Progenitor cell of endocrine pancreas (in vitro differentiated cells): ENCODE data around the gene KCNMB4. TPM values are rescaled to one million over a fixed set of nuclear protein-coding genes. Genes with fewer than 3 reads are reported as not detected.

ENCODE experiments used
- DNase-seq: peaks from one replicate; pipeline ENCODE4 v3.0.0; 2021; ENCODE audit warnings: low spot score; ENCODE audit not compliant: unreplicated experiment
- H3K27ac Mint-ChIP-seq: 2 replicates; pipeline ENCODE4 v1.8.0; 2021; ENCODE audit warnings: mild to moderate bottlenecking, moderate library complexity, mixed read lengths
- H3K27me3 Mint-ChIP-seq: 2 replicates; pipeline ENCODE4 v1.8.0; 2021; ENCODE audit warnings: mixed read lengths
- H3K36me3 Mint-ChIP-seq: 2 replicates; pipeline ENCODE4 v1.8.0; 2022; ENCODE audit warnings: mixed read lengths; ENCODE audit not compliant: insufficient read depth
- H3K4me1 Mint-ChIP-seq: 2 replicates; pipeline ENCODE4 v1.8.0; 2021; ENCODE audit warnings: low read depth, mixed read lengths
- H3K4me3 Mint-ChIP-seq: 2 replicates; pipeline ENCODE4 v1.8.0; 2021; ENCODE audit warnings: low read depth, mild to moderate bottlenecking, moderate library complexity, mixed read lengths
- H3K9me3 Mint-ChIP-seq: 2 replicates; pipeline ENCODE4 v1.8.0; 2021; ENCODE audit warnings: low read depth, mixed read lengths
- total RNA-seq: library from RNA; stranded (reverse); gene quantifications from 2 replicates; pipeline ENCODE4 v1.2.1, GENCODE V29; 2021
- TF ChIP-seq, protein P1 (sequence below): fragments of 200-600 bp; sonication (generic); IDR thresholded peaks from one replicate; pipeline ENCODE4 v1.5.0; 2021; ENCODE audit warnings: antibody characterized with exemption, mild to moderate bottlenecking; ENCODE audit not compliant: unreplicated experiment

The KCNMB4 gene
- total RNA-seq, 1 donor from 2014 or later, result 8.2 TPM

DNA sequence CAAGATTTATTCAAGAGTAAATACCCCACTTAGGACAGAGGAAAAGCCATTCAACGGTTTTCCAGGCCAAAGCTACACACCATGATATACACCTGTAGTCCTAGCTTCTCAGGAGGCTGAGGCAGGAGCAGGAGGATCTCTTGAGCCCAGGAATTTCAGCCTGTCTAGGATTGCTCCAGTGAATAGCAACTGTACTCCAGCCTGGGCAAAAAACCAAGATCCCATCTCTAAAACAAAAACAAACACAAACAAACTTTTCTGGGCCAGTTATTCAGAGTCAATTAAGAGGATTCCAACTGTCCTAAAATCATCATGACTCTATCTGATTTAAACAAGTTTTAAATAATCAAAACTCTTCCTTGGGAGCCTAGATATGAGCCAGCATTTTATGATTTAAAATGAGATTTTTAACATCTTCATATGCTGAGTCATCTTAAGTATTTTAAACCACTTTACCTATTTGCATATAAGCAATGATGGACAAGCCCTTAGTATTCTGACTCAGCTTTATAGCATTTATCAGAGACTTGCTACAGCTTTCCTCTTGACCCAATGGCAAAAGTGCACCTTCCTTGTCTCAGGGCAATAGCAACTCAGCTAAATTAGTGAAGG, 77.1 kb downstream of the KCNMB4 start:
- H3K27ac Mint-ChIP-seq, result no peak overlapping the region
- peaks cover 3% of the 10 kb centered on the region for H3K4me1 Mint-ChIP-seq
- no peak for DNase-seq
- no peak overlapping the region for H3K4me3 Mint-ChIP-seq
- TF ChIP-seq, protein P1, sequence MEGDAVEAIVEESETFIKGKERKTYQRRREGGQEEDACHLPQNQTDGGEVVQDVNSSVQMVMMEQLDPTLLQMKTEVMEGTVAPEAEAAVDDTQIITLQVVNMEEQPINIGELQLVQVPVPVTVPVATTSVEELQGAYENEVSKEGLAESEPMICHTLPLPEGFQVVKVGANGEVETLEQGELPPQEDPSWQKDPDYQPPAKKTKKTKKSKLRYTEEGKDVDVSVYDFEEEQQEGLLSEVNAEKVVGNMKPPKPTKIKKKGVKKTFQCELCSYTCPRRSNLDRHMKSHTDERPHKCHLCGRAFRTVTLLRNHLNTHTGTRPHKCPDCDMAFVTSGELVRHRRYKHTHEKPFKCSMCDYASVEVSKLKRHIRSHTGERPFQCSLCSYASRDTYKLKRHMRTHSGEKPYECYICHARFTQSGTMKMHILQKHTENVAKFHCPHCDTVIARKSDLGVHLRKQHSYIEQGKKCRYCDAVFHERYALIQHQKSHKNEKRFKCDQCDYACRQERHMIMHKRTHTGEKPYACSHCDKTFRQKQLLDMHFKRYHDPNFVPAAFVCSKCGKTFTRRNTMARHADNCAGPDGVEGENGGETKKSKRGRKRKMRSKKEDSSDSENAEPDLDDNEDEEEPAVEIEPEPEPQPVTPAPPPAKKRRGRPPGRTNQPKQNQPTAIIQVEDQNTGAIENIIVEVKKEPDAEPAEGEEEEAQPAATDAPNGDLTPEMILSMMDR, result no peak
- peaks cover 2% of the 10 kb centered on the region for H3K36me3 Mint-ChIP-seq
- no peaks in the 10 kb centered on the region for H3K9me3 Mint-ChIP-seq
- H3K27me3 Mint-ChIP-seq, result no peaks in the 10 kb centered on the region

DNA sequence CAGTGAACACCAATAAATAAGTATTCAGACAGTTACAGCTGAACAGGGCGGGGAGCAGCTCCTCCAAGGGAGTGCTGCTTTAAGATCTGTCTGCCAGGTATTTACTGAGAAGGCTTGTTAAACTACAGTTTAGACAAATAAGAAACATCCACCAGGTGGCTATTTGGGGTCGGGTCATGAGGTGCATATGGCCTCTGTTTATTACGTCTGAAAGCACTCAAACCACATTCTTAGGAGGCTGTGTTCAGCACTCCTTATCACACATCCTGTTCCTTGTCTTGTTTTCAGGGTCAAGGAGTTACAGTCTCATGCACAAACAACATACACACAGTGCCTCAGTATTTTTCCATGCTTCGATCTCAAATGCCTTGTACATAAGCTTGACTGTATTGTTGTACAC, 78.8 kb downstream of the KCNMB4 start:
- peaks cover 3% of the 10 kb centered on the region for H3K4me1 Mint-ChIP-seq

DNA sequence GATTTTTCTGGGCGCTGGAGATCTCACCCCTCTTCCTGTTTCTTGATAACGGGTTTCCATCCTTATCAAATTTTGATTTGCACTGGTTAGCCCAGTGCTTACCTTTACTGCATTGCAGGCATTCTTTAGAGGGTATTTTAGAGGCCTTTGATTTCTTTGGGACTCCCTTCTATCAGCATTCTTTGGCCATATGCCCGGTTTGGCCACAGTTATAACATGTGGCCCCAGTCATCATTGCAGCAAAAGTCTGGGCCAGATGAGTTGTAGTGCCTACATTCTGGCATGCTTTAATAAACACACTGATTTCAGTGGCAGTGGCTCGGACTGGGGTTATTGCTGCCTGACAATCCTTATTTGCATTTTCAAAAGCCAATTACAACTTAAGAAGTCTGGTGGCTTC, 82.3 kb downstream of the KCNMB4 start:
- DNase-seq, result no peak
- no peak overlapping the region for H3K4me3 Mint-ChIP-seq
- H3K27ac Mint-ChIP-seq, result no peak overlapping the region
- peaks cover 3% of the 10 kb centered on the region for H3K4me1 Mint-ChIP-seq
- peaks cover 14% of the 10 kb centered on the region for H3K9me3 Mint-ChIP-seq
- H3K27me3 Mint-ChIP-seq, result no peaks in the 10 kb centered on the region
- peaks cover 2% of the 10 kb centered on the region for H3K36me3 Mint-ChIP-seq
- TF ChIP-seq, protein P1, result no peak

More for the DNA sequence above, 78.8 kb downstream of the KCNMB4 start:
- Mint-ChIP-seq H3K4me3 (no peak overlapping the region), H3K27me3 (no peaks in the 10 kb centered on the region), H3K36me3 (peaks cover 4% of the 10 kb centered on the region), H3K27ac (no peak overlapping the region), H3K9me3 (peaks cover 7% of the 10 kb centered on the region)
- no peak for DNase-seq
- TF ChIP-seq, protein P1, result no peak

DNA sequence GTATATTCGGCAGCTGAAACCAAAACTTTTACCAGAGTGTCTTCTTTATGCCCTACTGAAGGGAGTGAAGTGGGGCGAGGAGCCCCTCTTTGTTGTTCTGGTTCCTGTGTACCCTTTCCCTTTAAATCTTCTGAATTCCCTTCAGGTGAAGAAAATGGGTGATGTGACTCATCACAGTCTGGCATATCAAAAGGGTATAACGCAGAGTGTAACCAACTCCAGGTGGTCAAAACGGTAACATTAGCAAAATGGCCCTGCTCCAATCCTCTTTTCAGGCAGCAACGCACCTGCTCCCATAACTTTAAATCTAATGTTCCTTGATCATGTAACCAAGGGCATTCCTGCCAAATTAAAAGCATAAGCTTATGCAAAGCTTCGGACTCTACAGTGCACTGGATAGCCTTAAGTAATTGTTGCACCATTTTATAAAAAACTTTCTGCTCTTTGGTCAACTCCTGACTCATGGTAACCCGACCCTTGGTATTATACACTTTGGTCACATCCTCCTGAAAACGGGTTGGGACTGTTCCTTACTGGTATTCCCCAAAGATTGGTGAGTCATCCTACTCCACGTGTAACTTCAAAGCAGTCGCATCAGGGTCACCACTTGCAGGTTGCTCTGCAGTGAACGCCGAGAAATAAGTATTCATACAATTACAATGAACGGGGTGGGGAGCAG, 83.1 kb downstream of the KCNMB4 start:
- DNase-seq, result no peak
- TF ChIP-seq, protein P1, result no peak
- Mint-ChIP-seq H3K9me3 (peaks cover 17% of the 10 kb centered on the region), H3K4me3 (no peak overlapping the region), H3K27ac (no peak overlapping the region), H3K4me1 (peaks cover 3% of the 10 kb centered on the region), H3K27me3 (no peaks in the 10 kb centered on the region), H3K36me3 (peaks cover 2% of the 10 kb centered on the region)

DNA sequence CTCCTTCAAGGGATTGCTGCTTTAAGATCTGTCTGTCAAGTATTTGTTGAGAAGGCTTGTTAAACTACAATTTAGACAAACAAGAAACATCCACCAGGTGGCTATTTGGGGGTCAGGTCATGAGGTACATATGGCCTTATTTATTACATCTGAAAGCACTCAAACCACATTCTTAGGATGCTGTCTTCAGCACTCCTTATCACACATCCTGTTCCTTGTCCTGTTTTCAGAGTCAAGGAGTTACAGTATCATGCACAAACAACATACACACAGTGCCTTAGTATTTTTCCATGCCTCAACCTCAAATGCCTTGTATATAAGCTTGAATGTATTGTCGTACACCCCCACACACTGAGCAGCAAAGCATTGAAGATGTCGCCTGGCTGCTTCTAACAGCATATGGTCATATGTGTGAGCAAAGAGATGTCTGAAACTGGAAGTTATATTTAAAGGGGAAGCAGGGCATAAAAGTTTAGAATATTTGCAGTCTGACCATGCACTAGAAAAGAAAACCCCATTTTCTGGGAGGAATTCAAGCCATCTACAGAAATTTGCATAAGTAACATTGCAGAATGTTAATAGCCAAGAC, 83.8 kb downstream of the KCNMB4 start:
- peaks cover 2% of the 10 kb centered on the region for H3K36me3 Mint-ChIP-seq
- no peak overlapping the region for H3K4me3 Mint-ChIP-seq
- TF ChIP-seq, protein P1, result no peak
- H3K27me3 Mint-ChIP-seq, result no peaks in the 10 kb centered on the region
- no peak for DNase-seq
- H3K27ac Mint-ChIP-seq, result no peak overlapping the region
- H3K9me3 Mint-ChIP-seq, result peaks cover 17% of the 10 kb centered on the region
- H3K4me1 Mint-ChIP-seq, result no peaks in the 10 kb centered on the region
